HEK293 (cell line): ENCODE measurements around the gene ZBTB18.
A peak's percentile ranks its signal among the peaks of the same experiment; 100 is the strongest.

Experiments used
- CTCF ChIA-PET: fragments of 350-600 bp; formaldehyde crosslinking; extraction: SDS; loops from one replicate; lab custom pipeline; 2021; ENCODE audit warnings: antibody characterized with exemption; lab: Yijun Ruan, JAX
- POLR2A ChIA-PET: fragments of 300-600 bp; formaldehyde crosslinking; extraction: SDS; loops from one replicate; lab custom pipeline; 2020; ENCODE audit warnings: antibody characterized with exemption, inconsistent platforms; lab: Yijun Ruan, JAX
- H3K27ac ChIP-seq: fragments of 200-500 bp; sonication (Bioruptor generic); 2 replicates; pipeline ENCODE4 v1.5.1; 2014; ENCODE audit warnings: low read depth, low read length, control low read depth, inconsistent platforms; ENCODE audit errors: extremely low read depth
- H3K36me3 ChIP-seq, 2 experiments: fragments of 200-500 bp in 1 of 2; sonication (Bioruptor generic) in 1 of 2; 1 replicate in 1 of 2; 2 replicates in 1 of 2; pipeline ENCODE4 v1.5.1; 2014 to 2017; ENCODE audit warnings: inconsistent platforms in 2 of 2, low read length in 2 of 2; ENCODE audit not compliant: control insufficient read depth in 2 of 2, insufficient read depth in 1 of 2
- H3K4me1 ChIP-seq: fragments of 200-500 bp; sonication (Bioruptor generic); 2 replicates; pipeline ENCODE4 v1.5.1; 2014; ENCODE audit warnings: mild to moderate bottlenecking, low read length, inconsistent platforms; ENCODE audit not compliant: control insufficient read depth, insufficient read depth
- H3K4me3 ChIP-seq: 2 replicates; pipeline ENCODE4 v1.5.1; 2011; ENCODE audit warnings: low read depth, mild to moderate bottlenecking, control low read depth, low read length, moderate library complexity
- H3K9me3 ChIP-seq: fragments of 200-500 bp; sonication (Bioruptor generic); 2 replicates; pipeline ENCODE4 v1.5.1; 2014; ENCODE audit warnings: low read depth, low read length, inconsistent platforms; ENCODE audit not compliant: control insufficient read depth, insufficient read depth
- EGR2 ChIP-seq: fragments of 450-650 bp; formaldehyde crosslinking; IDR thresholded peaks from 2 replicates; pipeline ENCODE4 v1.5.1; 2016; ENCODE audit warnings: low read depth, missing biosample characterization, missing genetic modification characterization
- GFI1B ChIP-seq: fragments of 450-650 bp; formaldehyde crosslinking; IDR thresholded peaks from 2 replicates; pipeline ENCODE4 v1.5.1; 2016; ENCODE audit warnings: missing biosample characterization, missing genetic modification characterization
- GLI2 ChIP-seq: fragments of 450-650 bp; formaldehyde crosslinking; IDR thresholded peaks from 2 replicates; pipeline ENCODE4; 2017; ENCODE audit warnings: missing biosample characterization, missing genetic modification characterization, low read depth, borderline replicate concordance
- GLIS2 ChIP-seq: fragments of 450-650 bp; formaldehyde crosslinking; IDR thresholded peaks from 2 replicates; pipeline ENCODE4 v1.5.1; 2016; ENCODE audit warnings: missing biosample characterization, missing genetic modification characterization
- HOXC10 ChIP-seq: sonication (generic); formaldehyde crosslinking; IDR thresholded peaks from 2 replicates; pipeline ENCODE4 v1.8.1; 2023; ENCODE audit warnings: mild to moderate bottlenecking, missing genetic modification reagents
- OVOL3 ChIP-seq: fragments of 450-650 bp; formaldehyde crosslinking; IDR thresholded peaks from 2 replicates; pipeline ENCODE4 v1.5.1; 2016; ENCODE audit warnings: missing biosample characterization, missing genetic modification characterization
- PRDM1 ChIP-seq: fragments of 450-650 bp; formaldehyde crosslinking; IDR thresholded peaks from 2 replicates; pipeline ENCODE4; 2016; ENCODE audit warnings: missing biosample characterization, missing genetic modification characterization
- SCRT1 ChIP-seq: fragments of 450-650 bp; formaldehyde crosslinking; IDR thresholded peaks from 2 replicates; pipeline ENCODE4 v1.5.1; 2016; ENCODE audit warnings: missing biosample characterization, missing genetic modification characterization, borderline replicate concordance
- SCRT2 ChIP-seq: fragments of 450-650 bp; formaldehyde crosslinking; IDR thresholded peaks from 2 replicates; pipeline ENCODE4 v1.5.1; 2016; ENCODE audit warnings: missing biosample characterization, missing genetic modification characterization
- WT1 ChIP-seq: fragments of 450-650 bp; formaldehyde crosslinking; IDR thresholded peaks from 2 replicates; pipeline ENCODE4 v1.5.1; 2016; ENCODE audit warnings: missing biosample characterization, missing genetic modification characterization
- YY2 ChIP-seq: fragments of 450-650 bp; formaldehyde crosslinking; IDR thresholded peaks from 2 replicates; pipeline ENCODE4 v1.5.1; 2016; ENCODE audit warnings: missing biosample characterization, missing genetic modification characterization
- ZBTB20 ChIP-seq: fragments of 450-650 bp; formaldehyde crosslinking; IDR thresholded peaks from 2 replicates; pipeline ENCODE4 v1.5.1; 2016; ENCODE audit warnings: missing biosample characterization, missing genetic modification characterization
- ZFHX2 ChIP-seq: fragments of 450-650 bp; formaldehyde crosslinking; conservative IDR thresholded peaks from 2 replicates; pipeline ENCODE4 v1.5.1; 2016; ENCODE audit warnings: missing biosample characterization, missing genetic modification characterization
- ZNF138 ChIP-seq: fragments of 450-650 bp; formaldehyde crosslinking; IDR thresholded peaks from 2 replicates; pipeline ENCODE4 v1.5.1; 2016; ENCODE audit warnings: missing biosample characterization, missing genetic modification characterization, borderline replicate concordance
- ZNF157 ChIP-seq: fragments of 450-650 bp; formaldehyde crosslinking; IDR thresholded peaks from 2 replicates; pipeline ENCODE4 v1.5.1; 2016; ENCODE audit warnings: missing biosample characterization, missing genetic modification characterization
- ZNF292 ChIP-seq: fragments of 450-650 bp; formaldehyde crosslinking; IDR thresholded peaks from 2 replicates; pipeline ENCODE4 v1.5.1; 2016; ENCODE audit warnings: low read depth, missing biosample characterization, missing genetic modification characterization, borderline replicate concordance
- ZNF394 ChIP-seq: fragments of 450-650 bp; formaldehyde crosslinking; IDR thresholded peaks from 2 replicates; pipeline ENCODE4 v1.5.1; 2016; ENCODE audit warnings: missing biosample characterization, missing genetic modification characterization, mild to moderate bottlenecking, moderate library complexity, borderline replicate concordance
- ZNF433 ChIP-seq: fragments of 450-650 bp; formaldehyde crosslinking; IDR thresholded peaks from 2 replicates; pipeline ENCODE4 v1.5.1; 2016; ENCODE audit warnings: missing biosample characterization, missing genetic modification characterization, low read depth
- ZNF629 ChIP-seq: fragments of 450-650 bp; formaldehyde crosslinking; IDR thresholded peaks from 2 replicates; pipeline ENCODE4 v1.5.1; 2017; ENCODE audit warnings: missing biosample characterization, missing genetic modification characterization
- ZNF830 ChIP-seq: fragments of 450-650 bp; IDR thresholded peaks from 2 replicates; pipeline ENCODE4 v1.5.0; 2018; ENCODE audit warnings: missing biosample characterization, missing genetic modification characterization, low read depth, mild to moderate bottlenecking, moderate library complexity
- ZNF843 ChIP-seq: fragments of 450-650 bp; formaldehyde crosslinking; IDR thresholded peaks from 2 replicates; pipeline ENCODE4 v1.5.1; 2016; ENCODE audit warnings: missing biosample characterization, missing genetic modification characterization
- ZSCAN23 ChIP-seq: fragments of 450-650 bp; formaldehyde crosslinking; IDR thresholded peaks from 2 replicates; pipeline ENCODE4 v1.5.1; 2016; ENCODE audit warnings: missing biosample characterization, missing genetic modification characterization
- TF ChIP-seq, protein P1 (sequence below): fragments of 450-650 bp; formaldehyde crosslinking; IDR thresholded peaks from 2 replicates; pipeline ENCODE4; 2016; ENCODE audit warnings: missing biosample characterization, missing genetic modification characterization
- TF ChIP-seq, protein P2 (sequence below): fragments of 450-650 bp; formaldehyde crosslinking; IDR thresholded peaks from 2 replicates; pipeline ENCODE4 v1.5.0; 2017; ENCODE audit warnings: missing biosample characterization, missing genetic modification characterization, borderline replicate concordance
- TF ChIP-seq, protein P3 (sequence below): fragments of 450-650 bp; IDR thresholded peaks from 2 replicates; pipeline ENCODE4 v1.5.1; 2018; ENCODE audit warnings: missing biosample characterization, missing genetic modification characterization
- TF ChIP-seq, protein P4 (sequence below): fragments of 450-650 bp; formaldehyde crosslinking; IDR thresholded peaks from 2 replicates; pipeline ENCODE4 v1.5.1; 2016; ENCODE audit warnings: missing biosample characterization, missing genetic modification characterization
- TF ChIP-seq, protein P5 (sequence below): fragments of 450-650 bp; formaldehyde crosslinking; IDR thresholded peaks from 2 replicates; pipeline ENCODE4 v1.5.1; 2016; ENCODE audit warnings: missing biosample characterization, missing genetic modification characterization

The ZBTB18 gene

DNA sequence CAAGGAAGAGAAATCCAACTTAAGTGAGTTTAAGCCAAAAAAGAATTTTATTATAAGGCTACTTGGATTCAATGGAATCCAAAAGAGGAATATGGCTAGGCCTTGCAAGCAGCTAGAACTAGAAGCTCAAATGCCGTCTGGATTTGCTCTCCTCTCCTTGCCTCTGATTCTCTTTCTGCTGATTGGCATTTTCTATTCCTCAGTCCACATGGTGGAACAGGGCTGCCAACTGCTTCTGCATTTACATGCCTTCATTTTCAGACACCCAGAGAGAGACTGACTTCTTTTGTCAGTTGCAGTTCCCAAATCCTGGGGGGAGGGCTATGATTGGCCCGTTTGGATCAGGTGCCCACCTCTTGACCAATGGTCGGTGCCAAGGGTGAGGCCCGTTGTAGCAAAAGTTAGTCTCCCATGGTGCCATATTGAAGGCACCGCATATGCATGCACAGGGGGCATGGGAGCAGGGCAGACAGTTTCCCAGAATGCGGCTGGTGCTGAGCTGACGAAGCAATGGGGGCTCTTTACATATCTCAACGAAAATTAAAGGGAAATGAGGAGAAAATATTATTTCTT lies 18.3 kb downstream of the ZBTB18 start (continued):
- TF ChIP-seq ZNF138 (tag by site-specific recombination) = no peak

DNA sequence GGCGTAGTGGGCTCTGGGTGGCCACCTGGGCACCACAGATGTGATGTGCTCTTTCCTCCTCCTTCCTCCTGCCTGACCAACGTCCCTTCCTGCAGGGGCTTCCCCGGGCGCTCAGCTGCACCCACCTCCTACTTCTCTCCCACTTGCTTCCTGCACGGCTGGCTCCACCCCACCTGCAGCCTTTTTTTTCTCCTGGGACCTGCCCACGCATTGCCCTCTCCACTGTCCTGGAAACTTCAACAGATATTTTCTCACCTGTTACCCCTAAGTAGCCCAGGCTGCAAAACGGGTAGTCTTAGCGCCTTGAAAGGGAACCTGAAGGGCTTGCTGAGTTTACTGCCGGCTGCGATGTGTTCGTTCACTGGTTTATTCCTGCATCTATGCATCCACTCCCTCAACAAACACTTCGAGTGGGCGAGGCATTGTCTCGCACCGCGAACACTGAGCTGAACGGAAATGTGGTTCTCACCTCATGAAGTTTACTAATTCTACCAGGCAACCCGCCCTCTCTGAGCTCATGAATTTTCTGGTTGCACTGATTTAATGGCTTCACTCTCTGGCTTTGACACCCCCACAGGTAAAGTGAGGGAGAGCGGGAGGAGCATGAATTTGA lies 23.6 kb downstream of the ZBTB18 start:
- Histone ChIP-seq H3K4me3 (no peak overlapping the region), H3K9me3 (no peaks in the 10 kb centered on the region), H3K27ac (no peak overlapping the region), H3K4me1 (peaks cover 5% of the 10 kb centered on the region), H3K36me3 (no peaks in the 10 kb centered on the region)
- TF ChIP-seq ZSCAN23 (no peak), WT1 (tag by site-specific recombination) (no peak), SCRT2 (tag by site-specific recombination) (peak; percentile 74), ZNF292 (no peak), ZFHX2 (tag by site-specific recombination) (peak; percentile 86), ZNF843 (tag by site-specific recombination) (no peak), ZNF394 (tag by site-specific recombination) (no peak), GLI2 (tag by site-specific recombination) (no peak), ZNF157 (tag by site-specific recombination) (no peak), OVOL3 (tag by site-specific recombination) (no peak), YY2 (no peak), EGR2 (tag by site-specific recombination) (peak; percentile 94), ZNF629 (tag by site-specific recombination) (no peak), ZNF830 (no peak), SCRT1 (tag by site-specific recombination) (peak; percentile 72; the same call in 1 of the 2 replicates), GLIS2 (no peak), ZBTB20 (tag by site-specific recombination) (no peak), PRDM1 (tag by site-specific recombination) (no peak), HOXC10 (CRISPR knock-in tag) (no peak), ZNF433 (tag by site-specific recombination) (no peak), GFI1B (tag by site-specific recombination) (peak; percentile 67)
- TF ChIP-seq, protein P1, sequence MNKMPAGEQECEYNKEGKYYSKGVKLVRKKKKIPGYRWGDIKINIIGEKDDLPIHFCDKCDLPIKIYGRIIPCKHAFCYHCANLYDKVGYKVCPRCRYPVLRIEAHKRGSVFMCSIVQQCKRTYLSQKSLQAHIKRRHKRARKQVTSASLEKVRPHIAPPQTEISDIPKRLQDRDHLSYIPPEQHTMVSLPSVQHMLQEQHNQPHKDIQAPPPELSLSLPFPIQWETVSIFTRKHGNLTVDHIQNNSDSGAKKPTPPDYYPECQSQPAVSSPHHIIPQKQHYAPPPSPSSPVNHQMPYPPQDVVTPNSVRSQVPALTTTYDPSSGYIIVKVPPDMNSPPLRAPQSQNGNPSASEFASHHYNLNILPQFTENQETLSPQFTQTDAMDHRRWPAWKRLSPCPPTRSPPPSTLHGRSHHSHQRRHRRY (tag by site-specific recombination) = no peak
- TF ChIP-seq, protein P2, sequence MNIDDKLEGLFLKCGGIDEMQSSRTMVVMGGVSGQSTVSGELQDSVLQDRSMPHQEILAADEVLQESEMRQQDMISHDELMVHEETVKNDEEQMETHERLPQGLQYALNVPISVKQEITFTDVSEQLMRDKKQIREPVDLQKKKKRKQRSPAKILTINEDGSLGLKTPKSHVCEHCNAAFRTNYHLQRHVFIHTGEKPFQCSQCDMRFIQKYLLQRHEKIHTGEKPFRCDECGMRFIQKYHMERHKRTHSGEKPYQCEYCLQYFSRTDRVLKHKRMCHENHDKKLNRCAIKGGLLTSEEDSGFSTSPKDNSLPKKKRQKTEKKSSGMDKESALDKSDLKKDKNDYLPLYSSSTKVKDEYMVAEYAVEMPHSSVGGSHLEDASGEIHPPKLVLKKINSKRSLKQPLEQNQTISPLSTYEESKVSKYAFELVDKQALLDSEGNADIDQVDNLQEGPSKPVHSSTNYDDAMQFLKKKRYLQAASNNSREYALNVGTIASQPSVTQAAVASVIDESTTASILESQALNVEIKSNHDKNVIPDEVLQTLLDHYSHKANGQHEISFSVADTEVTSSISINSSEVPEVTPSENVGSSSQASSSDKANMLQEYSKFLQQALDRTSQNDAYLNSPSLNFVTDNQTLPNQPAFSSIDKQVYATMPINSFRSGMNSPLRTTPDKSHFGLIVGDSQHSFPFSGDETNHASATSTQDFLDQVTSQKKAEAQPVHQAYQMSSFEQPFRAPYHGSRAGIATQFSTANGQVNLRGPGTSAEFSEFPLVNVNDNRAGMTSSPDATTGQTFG (tag by site-specific recombination) = no peak
- TF ChIP-seq, protein P3, sequence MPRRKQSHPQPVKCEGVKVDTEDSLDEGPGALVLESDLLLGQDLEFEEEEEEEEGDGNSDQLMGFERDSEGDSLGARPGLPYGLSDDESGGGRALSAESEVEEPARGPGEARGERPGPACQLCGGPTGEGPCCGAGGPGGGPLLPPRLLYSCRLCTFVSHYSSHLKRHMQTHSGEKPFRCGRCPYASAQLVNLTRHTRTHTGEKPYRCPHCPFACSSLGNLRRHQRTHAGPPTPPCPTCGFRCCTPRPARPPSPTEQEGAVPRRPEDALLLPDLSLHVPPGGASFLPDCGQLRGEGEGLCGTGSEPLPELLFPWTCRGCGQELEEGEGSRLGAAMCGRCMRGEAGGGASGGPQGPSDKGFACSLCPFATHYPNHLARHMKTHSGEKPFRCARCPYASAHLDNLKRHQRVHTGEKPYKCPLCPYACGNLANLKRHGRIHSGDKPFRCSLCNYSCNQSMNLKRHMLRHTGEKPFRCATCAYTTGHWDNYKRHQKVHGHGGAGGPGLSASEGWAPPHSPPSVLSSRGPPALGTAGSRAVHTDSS = no peak
- TF ChIP-seq, protein P4, sequence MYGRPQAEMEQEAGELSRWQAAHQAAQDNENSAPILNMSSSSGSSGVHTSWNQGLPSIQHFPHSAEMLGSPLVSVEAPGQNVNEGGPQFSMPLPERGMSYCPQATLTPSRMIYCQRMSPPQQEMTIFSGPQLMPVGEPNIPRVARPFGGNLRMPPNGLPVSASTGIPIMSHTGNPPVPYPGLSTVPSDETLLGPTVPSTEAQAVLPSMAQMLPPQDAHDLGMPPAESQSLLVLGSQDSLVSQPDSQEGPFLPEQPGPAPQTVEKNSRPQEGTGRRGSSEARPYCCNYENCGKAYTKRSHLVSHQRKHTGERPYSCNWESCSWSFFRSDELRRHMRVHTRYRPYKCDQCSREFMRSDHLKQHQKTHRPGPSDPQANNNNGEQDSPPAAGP (tag by site-specific recombination) = no peak
- TF ChIP-seq, protein P5, sequence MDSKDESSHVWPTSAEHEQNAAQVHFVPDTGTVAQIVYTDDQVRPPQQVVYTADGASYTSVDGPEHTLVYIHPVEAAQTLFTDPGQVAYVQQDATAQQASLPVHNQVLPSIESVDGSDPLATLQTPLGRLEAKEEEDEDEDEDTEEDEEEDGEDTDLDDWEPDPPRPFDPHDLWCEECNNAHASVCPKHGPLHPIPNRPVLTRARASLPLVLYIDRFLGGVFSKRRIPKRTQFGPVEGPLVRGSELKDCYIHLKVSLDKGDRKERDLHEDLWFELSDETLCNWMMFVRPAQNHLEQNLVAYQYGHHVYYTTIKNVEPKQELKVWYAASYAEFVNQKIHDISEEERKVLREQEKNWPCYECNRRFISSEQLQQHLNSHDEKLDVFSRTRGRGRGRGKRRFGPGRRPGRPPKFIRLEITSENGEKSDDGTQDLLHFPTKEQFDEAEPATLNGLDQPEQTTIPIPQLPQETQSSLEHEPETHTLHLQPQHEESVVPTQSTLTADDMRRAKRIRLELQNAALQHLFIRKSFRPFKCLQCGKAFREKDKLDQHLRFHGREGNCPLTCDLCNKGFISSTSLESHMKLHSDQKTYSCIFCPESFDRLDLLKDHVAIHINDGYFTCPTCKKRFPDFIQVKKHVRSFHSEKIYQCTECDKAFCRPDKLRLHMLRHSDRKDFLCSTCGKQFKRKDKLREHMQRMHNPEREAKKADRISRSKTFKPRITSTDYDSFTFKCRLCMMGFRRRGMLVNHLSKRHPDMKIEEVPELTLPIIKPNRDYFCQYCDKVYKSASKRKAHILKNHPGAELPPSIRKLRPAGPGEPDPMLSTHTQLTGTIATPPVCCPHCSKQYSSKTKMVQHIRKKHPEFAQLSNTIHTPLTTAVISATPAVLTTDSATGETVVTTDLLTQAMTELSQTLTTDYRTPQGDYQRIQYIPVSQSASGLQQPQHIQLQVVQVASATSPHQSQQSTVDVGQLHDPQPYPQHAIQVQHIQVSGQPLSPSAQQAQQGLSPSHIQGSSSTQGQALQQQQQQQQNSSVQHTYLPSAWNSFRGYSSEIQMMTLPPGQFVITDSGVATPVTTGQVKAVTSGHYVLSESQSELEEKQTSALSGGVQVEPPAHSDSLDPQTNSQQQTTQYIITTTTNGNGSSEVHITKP (tag by site-specific recombination) = no peak
- ChIA-PET CTCF (no interaction called here), POLR2A (interaction anchor here (0.8 to 1.1 kb wide), 3 partner anchors 15 to 157 kb away, joined by 3 to 4 read pairs (median 4); no protein-coding TSS in a partner anchor)
